Measurements from ENCODE around the gene SEMA4B.
A peak's percentile ranks its signal among the peaks of the same experiment; 100 is the strongest.
"Not testable (repeated sequence)": the region's sequence is repeated elsewhere in the genome, so short reads cannot be mapped to it uniquely, and the experiment has no call there.

SEMA4B gene

GRCh38 chr15:90227816-90228772 lies 27.0 kb downstream of the SEMA4B start:
- DNase-seq, result no peak

GRCh38 chr15:90228960-90229359 lies 27.8 kb downstream of the SEMA4B start:
- no peak for DNase-seq

- DNase-seq, result no peak
These were observed 29.0 kb downstream of the SEMA4B start for GRCh38 chr15:90230071-90230494.

GRCh38 chr15:90230610-90231009 lies 29.5 kb downstream of the SEMA4B start:
- DNase-seq, result no peak

GRCh38 chr15:90231028-90232017 lies 30.2 kb downstream of the SEMA4B start:
- peak; percentile 50 to 95 (median 78) for DNase-seq

- DNase-seq, result peak in 1 of 5 experiments; percentile 54
These were observed 31.1 kb downstream of the SEMA4B start for GRCh38 chr15:90232196-90232595.

GRCh38 chr15:90232941-90233386 lies 31.8 kb downstream of the SEMA4B start:
- DNase-seq, result peak in 1 of 5 experiments; percentile 12

GRCh38 chr15:90233387-90234095 lies 32.4 kb downstream of the SEMA4B start, which contains the start of gene CIB1:
Gene CIB1, minus strand, starts transcription at chr15:90233941. Its CDS starts 56 bp downstream, at chr15:90233885.
- peak; percentile 94 to 98 (median 96) for DNase-seq

GRCh38 chr15:90234096-90234988 lies 33.2 kb downstream of the SEMA4B start, which contains the start of gene GDPGP1:
Gene GDPGP1, plus strand, starts transcription at chr15:90234209. Its CDS starts 6,700 bp downstream, at chr15:90240909.
- no peak for DNase-seq

- no peak for DNase-seq
These were observed 38.2 kb downstream of the SEMA4B start for GRCh38 chr15:90239371-90239770.

GRCh38 chr15:90240856-90241255 lies 39.7 kb downstream of the SEMA4B start:
- DNase-seq, result no peak

GRCh38 chr15:90241343-90242192 lies 40.4 kb downstream of the SEMA4B start:
- no peak for DNase-seq

GRCh38 chr15:90243943-90244639 lies 43.0 kb downstream of the SEMA4B start:
- no peak for DNase-seq

GRCh38 chr15:90248789-90249202 lies 47.7 kb downstream of the SEMA4B start:
- DNase-seq, result no peak

- peak in 4 of 5 experiments; percentile 46 to 80 (median 64) for DNase-seq
These were observed 48.2 kb downstream of the SEMA4B start, which contains the start of gene TTLL13 for GRCh38 chr15:90249203-90249863. Gene TTLL13, plus strand, starts transcription at chr15:90249556. Its CDS starts 1,075 bp downstream, at chr15:90250631.

- DNase-seq, result no peak
These were observed 56.6 kb downstream of the SEMA4B start for GRCh38 chr15:90257776-90258175.

- peak in 1 of 5 experiments; percentile 88 for DNase-seq
These were observed 58.4 kb downstream of the SEMA4B start for GRCh38 chr15:90259524-90259923.

- not testable (repeated sequence) for DNase-seq
These were observed 59.6 kb downstream of the SEMA4B start for GRCh38 chr15:90260731-90261130.
